GM23248 (cell line): ENCODE measurements around the gene CYBC1. TPM values are rescaled to one million over a fixed set of nuclear protein-coding genes. Genes with fewer than 3 reads are reported as not detected.

ENCODE experiments used
- DNase-seq: peaks from one replicate; pipeline ENCODE4 v3.0.0-alpha.2; 2015
- H2AFZ ChIP-seq: fragments of 200-600 bp; sonication (generic); 2 replicates; pipeline ENCODE4 v1.6.1; 2016; ENCODE audit warnings: antibody characterized with exemption
- H3F3A ChIP-seq: fragments of 200-600 bp; sonication (generic); 2 replicates; pipeline ENCODE4 v1.6.1; 2016; ENCODE audit warnings: mild to moderate bottlenecking, antibody characterized with exemption, mixed run types; ENCODE audit not compliant: insufficient read depth
- H3K27ac ChIP-seq: fragments of 200-600 bp; sonication (generic); 2 replicates; pipeline ENCODE4 v1.5.1; 2016; ENCODE audit warnings: mild to moderate bottlenecking
- H3K27me3 ChIP-seq: fragments of 200-600 bp; sonication (generic); replicated peaks from 2 replicates; pipeline ENCODE4 v1.6.1; 2016; ENCODE audit warnings: mild to moderate bottlenecking; ENCODE audit not compliant: insufficient read depth
- H3K36me3 ChIP-seq: fragments of 200-600 bp; sonication (generic); 2 replicates; pipeline ENCODE4 v1.6.1; 2016; ENCODE audit warnings: low read depth, mild to moderate bottlenecking
- H3K4me1 ChIP-seq: fragments of 200-600 bp; sonication (generic); 2 replicates; pipeline ENCODE4 v1.6.1; 2016; ENCODE audit warnings: mild to moderate bottlenecking; ENCODE audit not compliant: insufficient read depth
- H3K4me2 ChIP-seq: fragments of 200-600 bp; sonication (generic); one replicate; pipeline ENCODE4 v1.6.1; 2016; ENCODE audit warnings: mild to moderate bottlenecking; ENCODE audit not compliant: unreplicated experiment
- H3K4me3 ChIP-seq: fragments of 200-600 bp; sonication (generic); 2 replicates; pipeline ENCODE4 v1.5.1; 2016; ENCODE audit warnings: mild to moderate bottlenecking
- H3K79me2 ChIP-seq: fragments of 200-600 bp; sonication (generic); 2 replicates; pipeline ENCODE4 v1.6.1; 2016; ENCODE audit warnings: mild to moderate bottlenecking; ENCODE audit not compliant: insufficient read depth
- H3K9ac ChIP-seq: fragments of 200-600 bp; sonication (generic); 2 replicates; pipeline ENCODE4 v1.6.1; 2016; ENCODE audit warnings: mild to moderate bottlenecking
- H3K9me2 ChIP-seq: fragments of 200-600 bp; sonication (generic); 2 replicates; pipeline ENCODE4 v1.6.1; 2016; ENCODE audit warnings: mixed run types, mild to moderate bottlenecking, moderate library complexity; ENCODE audit not compliant: insufficient read depth
- H3K9me3 ChIP-seq: fragments of 200-600 bp; sonication (generic); one replicate; pipeline ENCODE4 v1.6.1; 2017; ENCODE audit warnings: low read depth
- H4K20me1 ChIP-seq: fragments of 200-600 bp; sonication (generic); 2 replicates; pipeline ENCODE4 v1.6.0; 2016; ENCODE audit not compliant: insufficient read depth
- EZH2 ChIP-seq: fragments of 200-600 bp; sonication (generic); IDR thresholded peaks from 2 replicates; pipeline ENCODE4 v1.6.1; 2018; ENCODE audit warnings: antibody characterized with exemption, mild to moderate bottlenecking; ENCODE audit not compliant: insufficient read depth, poor library complexity, severe bottlenecking
- EZH2phosphoT487 ChIP-seq: fragments of 200-600 bp; sonication (generic); IDR thresholded peaks from 2 replicates; pipeline ENCODE4 v1.6.1; 2018; ENCODE audit warnings: antibody characterized with exemption, moderate library complexity, mild to moderate bottlenecking, low read depth; ENCODE audit not compliant: insufficient read depth
- WGBS, 2 experiments: methylation state at CpG; one replicate each; pipeline ENCODE4 v1.1.6; 2015 to 2017; ENCODE audit warnings: low lambda C conversion rate in 2 of 2, low coverage in 1 of 2; ENCODE audit errors: missing lambda C conversion rate in 2 of 2; 5-methylcytosine and 5-hydroxymethylcytosine counted together
- in situ Hi-C: fragments of 300-500 bp; cut with MboI; formaldehyde crosslinking; loops from 2 replicates; pipeline ENCODE4 v1.15.0; 2020
- polyA plus RNA-seq: library from polyadenylated mRNA; unstranded; fragments of >200 nt; fragmentation: Nextera tagmentation; extraction: Ambion mirVana; gene quantifications from 2 replicates; pipeline ENCODE4 v1.2.1, GENCODE V29; 2016
- total RNA-seq: library from RNA; depleted of rRNA; stranded (reverse); fragments of >200 nt; shearing (Covaris generic); gene quantifications from 2 replicates; pipeline ENCODE4 v1.2.3, GENCODE V29; 2014

CYBC1 gene
- total and polyA plus RNA-seq, 2 experiments from 2014 or later: 58.3 to 66.5 TPM

GRCh38 chr17:82491533-82491932, 41.0 kb upstream of the CYBC1 start:
- no peaks in the 10 kb centered on the region for H3K9me3 ChIP-seq
- TF ChIP-seq EZH2: no peak
- TF ChIP-seq EZH2phosphoT487: no peak
- H3K9me2 ChIP-seq: no peaks in the 10 kb centered on the region
- H3F3A ChIP-seq: peaks cover 34% of the 10 kb centered on the region
- no peak overlapping the region for H3K27ac ChIP-seq
- H2AFZ ChIP-seq: no peak overlapping the region
- no peaks in the 10 kb centered on the region for H4K20me1 ChIP-seq
- H3K9ac ChIP-seq: no peak overlapping the region
- peaks cover 25% of the 10 kb centered on the region for H3K4me1 ChIP-seq
- H3K79me2 ChIP-seq: no peaks in the 10 kb centered on the region
- WGBS, 2 experiments: 95 to 96% methylated on average over 13 to 15 of the region's 15 CpGs
- no peak overlapping the region for H3K4me3 ChIP-seq
- no peak overlapping the region for H3K4me2 ChIP-seq
- DNase-seq: no peak
- no peaks in the 10 kb centered on the region; the same call in 1 of the 2 replicates for H3K36me3 ChIP-seq
- H3K27me3 ChIP-seq: no peaks in the 10 kb centered on the region
- in situ Hi-C loops: no loop called here

DNA sequence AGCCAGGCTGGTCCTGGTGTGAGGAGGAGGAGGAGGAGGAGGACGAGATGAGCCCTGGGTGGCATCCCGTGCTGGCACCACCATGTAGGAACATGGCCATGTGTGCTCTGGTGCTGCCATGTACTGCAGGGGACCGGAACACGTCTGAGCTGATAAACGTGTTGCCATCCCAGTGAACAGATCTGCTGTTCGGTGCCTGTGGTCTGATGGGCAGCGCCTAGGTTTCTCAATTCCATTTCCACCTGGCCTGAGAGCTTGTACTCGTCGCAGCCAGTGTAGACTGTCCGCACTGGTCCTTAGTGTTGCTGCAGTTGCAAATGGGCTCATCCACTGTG, 40.6 kb upstream of the CYBC1 start:
- in situ Hi-C loops: no loop called here

DNA sequence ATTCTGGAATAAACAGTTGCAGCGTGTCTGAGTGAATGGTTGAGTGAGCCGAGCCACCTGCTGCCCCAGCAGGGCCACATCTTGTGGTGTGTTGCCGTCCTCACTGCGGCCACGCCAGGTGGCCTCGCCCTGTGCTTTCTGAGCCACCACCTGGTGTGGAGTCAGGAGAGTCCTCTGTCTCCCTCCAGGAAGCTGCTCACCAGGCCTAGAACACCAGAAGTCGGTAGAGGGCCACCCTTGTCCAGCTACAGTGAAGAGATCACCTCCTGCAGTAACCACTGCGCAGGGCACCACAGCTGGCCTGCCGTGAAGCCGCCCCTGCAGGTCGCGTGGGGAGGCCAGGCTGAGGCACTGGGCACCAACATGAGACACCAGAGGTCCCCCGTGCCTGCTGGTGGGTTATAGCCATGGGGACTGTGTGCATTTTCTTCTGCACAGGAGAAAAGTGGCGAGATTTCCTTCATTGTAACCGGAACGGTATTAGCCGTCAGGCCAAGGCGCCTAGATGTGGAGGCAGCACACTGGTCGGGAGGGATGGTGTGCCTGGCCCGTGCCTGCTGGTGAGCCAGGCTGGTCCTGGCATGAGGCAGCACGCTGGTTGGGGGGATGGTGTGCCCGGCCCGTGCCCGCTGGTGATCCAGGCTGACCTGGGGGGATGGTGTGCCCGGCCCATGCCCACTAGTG, 40.1 kb upstream of the CYBC1 start:
- H3K27me3 ChIP-seq: no peaks in the 10 kb centered on the region
- H3K9me3 ChIP-seq: no peaks in the 10 kb centered on the region
- no peak overlapping the region for H2AFZ ChIP-seq
- peaks cover 32% of the 10 kb centered on the region for H3F3A ChIP-seq
- no peaks in the 10 kb centered on the region for H4K20me1 ChIP-seq
- no peak overlapping the region for H3K4me3 ChIP-seq
- no peaks in the 10 kb centered on the region; the same call in 1 of the 2 replicates for H3K36me3 ChIP-seq
- WGBS, 2 experiments: 95 to 96% methylated on average over 25 of the region's 25 CpGs
- peaks cover 25% of the 10 kb centered on the region for H3K4me1 ChIP-seq
- no peak for DNase-seq
- H3K4me2 ChIP-seq: no peak overlapping the region
- no peak overlapping the region for H3K27ac ChIP-seq
- TF ChIP-seq EZH2phosphoT487 (no peak), EZH2 (no peak)
- H3K79me2 ChIP-seq: no peaks in the 10 kb centered on the region
- in situ Hi-C loops: no loop called here
- H3K9ac ChIP-seq: no peak overlapping the region
- H3K9me2 ChIP-seq: no peaks in the 10 kb centered on the region

More for the DNA sequence above, 40.6 kb upstream of the CYBC1 start:
- Histone ChIP-seq H2AFZ (no peak overlapping the region), H3K9me2 (no peaks in the 10 kb centered on the region), H3K4me1 (peaks cover 25% of the 10 kb centered on the region), H3K27me3 (no peaks in the 10 kb centered on the region), H3F3A (peaks cover 34% of the 10 kb centered on the region), H3K79me2 (no peaks in the 10 kb centered on the region), H3K27ac (no peak overlapping the region), H3K36me3 (no peaks in the 10 kb centered on the region; the same call in 1 of the 2 replicates), H3K9me3 (no peaks in the 10 kb centered on the region), H3K4me2 (no peak overlapping the region), H3K4me3 (no peak overlapping the region), H3K9ac (no peak overlapping the region), H4K20me1 (no peaks in the 10 kb centered on the region)
- no peak for TF ChIP-seq EZH2phosphoT487
- TF ChIP-seq EZH2: no peak
- WGBS, 2 experiments: 91 to 93% methylated on average over 10 of the region's 10 CpGs
- no peak for DNase-seq

DNA sequence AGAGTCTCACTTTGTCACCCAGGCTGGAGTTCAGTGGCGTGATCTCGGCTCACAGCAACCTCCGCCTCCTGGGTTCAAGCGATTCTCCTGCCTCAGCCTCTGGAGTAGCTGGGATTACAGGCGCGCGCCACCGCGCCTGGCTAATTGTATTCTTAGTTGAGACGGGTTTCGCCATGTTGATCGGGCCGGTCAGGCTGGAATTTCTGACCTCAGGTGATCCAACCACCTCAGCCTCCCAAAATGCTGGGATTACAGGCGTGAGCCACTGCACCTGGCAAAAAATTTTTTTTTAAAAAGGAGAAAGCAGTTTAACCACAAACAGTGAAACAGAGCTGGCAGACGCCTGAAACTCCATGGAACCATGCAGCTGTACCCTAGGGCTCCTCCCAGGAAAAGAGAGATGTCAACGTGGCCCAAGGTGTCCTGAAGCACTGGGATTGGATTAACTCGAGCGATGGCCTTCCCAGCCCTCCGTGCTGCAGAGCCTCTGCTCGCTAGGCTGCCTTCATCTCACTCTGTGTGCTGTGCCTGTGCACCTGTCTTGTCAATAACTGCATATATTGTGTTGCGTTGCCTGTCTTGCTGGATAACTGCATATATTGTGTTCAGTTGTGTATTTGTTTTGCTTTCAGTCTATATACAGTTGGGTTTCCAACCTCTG, 39.4 kb upstream of the CYBC1 start:
- in situ Hi-C loops: no loop called here
- H3K4me2 ChIP-seq: no peak overlapping the region
- peaks cover 25% of the 10 kb centered on the region for H3K4me1 ChIP-seq
- no peaks in the 10 kb centered on the region for H3K9me3 ChIP-seq
- DNase-seq: no peak
- H3K79me2 ChIP-seq: no peaks in the 10 kb centered on the region
- H2AFZ ChIP-seq: no peak overlapping the region
- no peaks in the 10 kb centered on the region for H4K20me1 ChIP-seq
- H3K27me3 ChIP-seq: no peaks in the 10 kb centered on the region
- H3K4me3 ChIP-seq: no peak overlapping the region
- TF ChIP-seq EZH2: no peak
- TF ChIP-seq EZH2phosphoT487: no peak
- H3K36me3 ChIP-seq: peaks cover under 1% of the 10 kb centered on the region; the same call in 1 of the 2 replicates
- no peak overlapping the region for H3K27ac ChIP-seq
- no peak overlapping the region for H3K9ac ChIP-seq
- no peaks in the 10 kb centered on the region for H3K9me2 ChIP-seq
- H3F3A ChIP-seq: peaks cover 28% of the 10 kb centered on the region
- WGBS, 2 experiments: 95% methylated on average over 20 to 21 of the region's 21 CpGs
